GM10266 (cell line): ENCODE measurements around the gene TMIGD3.

Source experiments
- DNase-seq: peaks from one replicate; pipeline ENCODE4 v3.0.0; 2012; ENCODE audit errors: extremely low spot score
- TF ChIP-seq, protein P1 (sequence below): IDR thresholded peaks from 2 replicates; pipeline ENCODE4 v1.5.1; 2012; ENCODE audit warnings: mild to moderate bottlenecking, low read depth; ENCODE audit not compliant: control insufficient read depth, insufficient read depth; ENCODE audit errors: missing control alignments

Gene TMIGD3

DNA sequence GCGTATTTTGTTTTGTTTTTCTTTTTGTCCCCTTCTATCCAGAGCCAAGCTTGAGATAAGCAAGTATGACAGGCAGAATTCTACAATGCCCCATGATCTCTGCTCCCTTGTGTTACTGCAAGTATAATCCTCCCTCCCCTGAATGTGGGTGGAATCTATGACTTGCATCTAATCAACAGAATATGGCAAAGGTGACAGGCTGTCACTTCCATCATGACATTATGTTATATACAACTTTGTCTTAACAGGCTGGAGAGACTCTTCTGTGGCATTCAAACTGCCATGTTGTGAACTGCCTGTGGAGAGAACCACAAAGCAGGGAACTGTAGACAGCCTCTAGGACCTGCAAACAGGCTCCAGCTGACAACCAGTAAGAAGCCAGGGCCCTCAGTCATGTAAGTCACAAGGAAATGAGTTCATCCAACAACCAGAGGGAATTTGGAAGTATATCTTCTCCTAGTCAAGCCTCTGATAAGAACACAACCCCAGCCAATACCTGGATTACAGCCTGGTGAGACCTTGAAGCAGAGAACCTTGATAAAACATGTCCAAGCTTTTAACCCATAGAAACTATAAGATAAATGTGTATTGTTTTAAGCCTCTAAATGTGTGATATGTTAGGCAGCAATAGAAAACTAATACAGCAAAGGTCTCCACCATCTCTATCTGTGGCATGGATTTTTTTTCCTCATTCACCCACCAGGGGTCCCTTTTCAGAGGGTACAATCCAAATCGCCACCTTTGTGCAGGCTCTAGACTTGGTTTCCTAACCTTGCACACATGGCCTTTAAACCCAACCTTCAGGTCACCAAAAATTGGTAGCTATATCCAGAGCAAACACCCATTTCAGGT lies 35.3 kb downstream of the TMIGD3 start:
- no peak for DNase-seq
- TF ChIP-seq, protein P1, sequence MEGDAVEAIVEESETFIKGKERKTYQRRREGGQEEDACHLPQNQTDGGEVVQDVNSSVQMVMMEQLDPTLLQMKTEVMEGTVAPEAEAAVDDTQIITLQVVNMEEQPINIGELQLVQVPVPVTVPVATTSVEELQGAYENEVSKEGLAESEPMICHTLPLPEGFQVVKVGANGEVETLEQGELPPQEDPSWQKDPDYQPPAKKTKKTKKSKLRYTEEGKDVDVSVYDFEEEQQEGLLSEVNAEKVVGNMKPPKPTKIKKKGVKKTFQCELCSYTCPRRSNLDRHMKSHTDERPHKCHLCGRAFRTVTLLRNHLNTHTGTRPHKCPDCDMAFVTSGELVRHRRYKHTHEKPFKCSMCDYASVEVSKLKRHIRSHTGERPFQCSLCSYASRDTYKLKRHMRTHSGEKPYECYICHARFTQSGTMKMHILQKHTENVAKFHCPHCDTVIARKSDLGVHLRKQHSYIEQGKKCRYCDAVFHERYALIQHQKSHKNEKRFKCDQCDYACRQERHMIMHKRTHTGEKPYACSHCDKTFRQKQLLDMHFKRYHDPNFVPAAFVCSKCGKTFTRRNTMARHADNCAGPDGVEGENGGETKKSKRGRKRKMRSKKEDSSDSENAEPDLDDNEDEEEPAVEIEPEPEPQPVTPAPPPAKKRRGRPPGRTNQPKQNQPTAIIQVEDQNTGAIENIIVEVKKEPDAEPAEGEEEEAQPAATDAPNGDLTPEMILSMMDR: no peak

DNA sequence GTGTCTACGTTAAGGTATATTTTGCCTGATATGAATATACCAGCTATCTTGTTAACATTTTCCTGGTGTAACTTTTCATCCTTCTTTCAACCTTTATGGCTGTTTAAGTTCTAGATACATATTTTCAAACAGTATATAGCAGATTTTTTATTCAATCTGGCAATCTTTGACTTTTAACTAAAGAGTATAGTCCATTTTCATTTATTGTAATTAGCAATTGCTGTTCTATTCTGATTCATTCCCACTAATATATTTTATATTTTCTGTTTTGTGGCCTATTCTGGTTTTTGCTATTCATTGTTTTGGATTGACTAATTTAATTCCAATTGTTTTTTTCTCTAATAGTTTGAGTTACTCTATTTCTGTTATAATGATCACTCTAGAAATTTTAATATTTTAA lies 37.0 kb downstream of the TMIGD3 start:
- TF ChIP-seq, protein P1: no peak
- no peak for DNase-seq

DNA sequence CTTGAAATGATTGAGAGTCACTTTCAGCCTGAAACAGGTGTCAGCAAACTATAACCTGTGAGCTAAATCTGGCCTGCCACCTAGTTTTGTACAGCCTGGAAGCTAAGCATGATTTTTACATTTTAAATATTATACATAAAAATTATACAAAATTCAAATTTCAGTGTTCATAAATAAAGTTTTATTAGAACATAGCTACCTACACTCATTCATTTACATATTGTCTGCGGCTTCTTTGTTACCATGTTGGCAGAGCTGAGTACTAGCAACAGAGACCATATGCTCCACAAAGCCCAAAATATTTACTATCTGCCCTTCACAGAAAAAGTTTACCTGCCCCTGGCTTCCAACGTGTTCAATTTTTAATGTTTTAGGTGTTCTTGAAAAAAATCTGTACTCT lies 37.7 kb downstream of the TMIGD3 start:
- TF ChIP-seq, protein P1: no peak

DNA sequence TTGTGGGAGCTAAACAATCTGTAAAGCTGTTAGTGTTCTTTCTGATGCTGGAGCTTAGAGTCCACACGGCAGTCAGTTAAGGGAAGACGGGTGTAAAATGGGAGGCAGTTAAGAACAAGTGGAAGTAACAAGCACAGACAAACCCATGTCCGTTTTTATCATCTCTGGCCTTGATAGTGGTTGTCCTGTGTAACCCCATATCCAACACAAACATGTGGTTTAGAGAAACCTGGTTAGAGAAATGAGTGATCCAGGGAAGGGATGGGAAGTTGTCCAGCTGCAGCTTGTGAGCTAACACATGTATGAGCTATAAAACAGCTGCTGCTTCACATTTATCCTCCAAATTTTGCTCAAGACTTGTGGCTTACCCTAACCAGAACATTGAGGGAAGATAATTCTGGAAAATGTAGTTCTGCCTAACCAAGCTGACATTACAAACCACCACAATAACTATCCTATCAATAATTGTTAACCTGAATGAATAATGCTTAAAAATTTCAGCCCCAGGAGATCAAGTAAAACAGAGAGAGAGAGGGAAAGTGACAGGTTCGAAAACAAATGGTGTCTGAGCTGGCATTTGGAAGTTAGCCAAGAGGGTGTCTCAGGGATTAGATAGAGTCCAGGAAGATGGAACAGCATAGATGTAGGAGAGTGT lies 40.3 kb downstream of the TMIGD3 start:
- no peak for DNase-seq
- TF ChIP-seq, protein P1: no peak

More for the DNA sequence above, 37.7 kb downstream of the TMIGD3 start:
- no peak for DNase-seq

DNA sequence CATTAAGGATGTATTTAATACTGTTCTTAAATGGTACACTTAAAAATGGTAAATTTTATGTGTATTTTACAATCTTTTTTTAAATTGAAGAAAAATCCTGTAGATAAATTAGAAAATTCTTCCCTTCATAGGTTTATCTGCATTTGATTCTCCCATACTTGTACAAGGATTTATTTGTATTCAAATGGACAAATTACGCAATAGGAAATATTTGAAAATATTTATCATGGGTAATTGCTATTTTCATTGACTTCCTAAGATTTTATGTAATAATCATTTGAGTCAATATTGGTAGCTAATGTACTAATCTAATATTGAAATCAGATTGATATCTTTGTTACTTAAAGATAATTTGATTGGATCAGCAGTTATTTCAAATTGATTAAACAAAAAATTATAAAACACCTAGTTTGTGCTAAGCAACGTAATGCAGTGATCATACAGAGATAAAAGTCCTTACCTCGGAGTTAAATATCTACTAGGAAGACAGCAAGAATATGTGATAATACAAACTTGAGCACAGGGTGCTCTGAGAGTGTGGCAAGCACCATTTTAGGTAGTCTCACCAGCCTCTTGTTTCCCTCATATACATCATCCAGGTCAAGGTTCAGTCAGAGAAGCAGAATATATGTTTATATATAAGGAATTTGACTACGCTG lies 40.9 kb downstream of the TMIGD3 start:
- no peak for DNase-seq
- TF ChIP-seq, protein P1: no peak

DNA sequence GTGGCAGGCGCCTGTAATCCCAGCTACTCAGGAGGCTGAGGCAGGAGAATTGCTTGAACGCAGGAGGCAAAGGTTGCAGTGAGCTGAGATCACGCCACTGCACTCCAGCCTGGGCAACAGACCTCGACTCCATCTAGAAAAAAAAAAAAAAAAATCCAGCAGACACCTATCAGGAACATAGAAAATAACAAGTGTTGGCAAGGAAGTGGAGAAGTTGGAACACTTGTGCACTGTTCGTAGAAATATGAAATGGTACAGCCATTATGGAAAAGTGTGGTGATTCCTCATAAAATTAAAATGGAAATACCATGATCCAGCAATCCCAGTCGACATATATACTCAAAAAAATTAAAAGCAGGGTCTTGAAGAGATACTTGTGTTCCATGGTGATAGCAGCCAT lies 41.7 kb downstream of the TMIGD3 start:
- DNase-seq: no peak
- TF ChIP-seq, protein P1: no peak
